Measurements from ENCODE around the gene HLA-DMA.

HLA-DMA gene

GRCh38 chr6:32941214-32941768 lies 11.6 kb downstream of the HLA-DMA start:
- H3K9me3 ChIP-seq (ENCODE audit: low read length), result no peaks in the 10 kb centered on the region
- H2AFZ ChIP-seq (ENCODE audit: low read depth, low read length), result peak overlapping the region; percentile 19
- peaks cover 24% of the 10 kb centered on the region for H3K27me3 ChIP-seq (ENCODE audit: insufficient read depth, low read length)
- H3K36me3 ChIP-seq (ENCODE audit: insufficient read depth, low read length), result no peaks in the 10 kb centered on the region
- H3K4me3 ChIP-seq (ENCODE audit: low read length), result no peak overlapping the region
- no peaks in the 10 kb centered on the region for H3K4me1 ChIP-seq (ENCODE audit: insufficient read depth, low read length)

- H3K27me3 ChIP-seq (ENCODE audit: insufficient read depth, low read length), result peaks cover 24% of the 10 kb centered on the region
- no peak within 1 kb of the TSS for H3K4me3 ChIP-seq (ENCODE audit: low read length)
- no peaks in the 10 kb centered on the region for H3K36me3 ChIP-seq (ENCODE audit: insufficient read depth, low read length)
- no peaks in the 10 kb centered on the region for H3K4me1 ChIP-seq (ENCODE audit: insufficient read depth, low read length)
- H2AFZ ChIP-seq (ENCODE audit: low read depth, low read length), result peak within 1 kb of the TSS; percentile 19
- no peaks in the 10 kb centered on the region for H3K9me3 ChIP-seq (ENCODE audit: low read length)
Observed at GRCh38 chr6:32940656-32941213, 12.2 kb downstream of the HLA-DMA start, which contains the start of gene HLA-DMB. Gene HLA-DMB (minus strand): TSS chr6:32941028. CDS start chr6:32940807, 221 bp downstream.

GRCh38 chr6:32938494-32938893 lies 14.4 kb downstream of the HLA-DMA start:
- H3K36me3 ChIP-seq (ENCODE audit: insufficient read depth, low read length), result no peaks in the 10 kb centered on the region
- H3K4me3 ChIP-seq (ENCODE audit: low read length), result no peak overlapping the region
- H3K9me3 ChIP-seq (ENCODE audit: low read length), result no peaks in the 10 kb centered on the region
- H3K4me1 ChIP-seq (ENCODE audit: insufficient read depth, low read length), result no peaks in the 10 kb centered on the region
- H2AFZ ChIP-seq (ENCODE audit: low read depth, low read length), result no peak overlapping the region
- peaks cover 17% of the 10 kb centered on the region for H3K27me3 ChIP-seq (ENCODE audit: insufficient read depth, low read length)

DNA sequence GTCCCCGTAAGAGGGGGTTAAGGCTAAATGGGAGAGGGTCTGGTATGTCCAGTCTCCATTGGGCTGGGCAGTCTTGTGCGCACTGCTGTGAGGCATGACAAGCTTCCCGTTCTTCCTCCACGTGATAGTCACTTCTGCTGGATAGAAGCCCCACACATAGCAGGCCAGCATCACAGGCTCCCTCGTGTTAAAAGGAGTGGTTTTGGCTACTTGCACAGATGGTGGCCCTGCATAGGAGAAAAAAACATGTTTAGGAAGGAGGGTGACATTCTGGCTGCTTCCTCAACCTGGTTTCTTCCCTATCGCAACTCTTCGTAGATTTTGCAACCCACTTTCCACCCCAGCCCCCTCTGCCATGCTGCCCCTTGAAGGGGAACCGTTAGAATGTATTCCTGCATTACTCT lies 15.7 kb downstream of the HLA-DMA start:
- no peaks in the 10 kb centered on the region for H3K4me1 ChIP-seq (ENCODE audit: insufficient read depth, low read length)
- H3K9me3 ChIP-seq (ENCODE audit: low read length), result no peaks in the 10 kb centered on the region
- no peak overlapping the region for H3K4me3 ChIP-seq (ENCODE audit: low read length)
- H3K36me3 ChIP-seq (ENCODE audit: insufficient read depth, low read length), result no peaks in the 10 kb centered on the region
- H2AFZ ChIP-seq (ENCODE audit: low read depth, low read length), result no peak overlapping the region
- H3K27me3 ChIP-seq (ENCODE audit: insufficient read depth, low read length), result peaks cover 17% of the 10 kb centered on the region

DNA sequence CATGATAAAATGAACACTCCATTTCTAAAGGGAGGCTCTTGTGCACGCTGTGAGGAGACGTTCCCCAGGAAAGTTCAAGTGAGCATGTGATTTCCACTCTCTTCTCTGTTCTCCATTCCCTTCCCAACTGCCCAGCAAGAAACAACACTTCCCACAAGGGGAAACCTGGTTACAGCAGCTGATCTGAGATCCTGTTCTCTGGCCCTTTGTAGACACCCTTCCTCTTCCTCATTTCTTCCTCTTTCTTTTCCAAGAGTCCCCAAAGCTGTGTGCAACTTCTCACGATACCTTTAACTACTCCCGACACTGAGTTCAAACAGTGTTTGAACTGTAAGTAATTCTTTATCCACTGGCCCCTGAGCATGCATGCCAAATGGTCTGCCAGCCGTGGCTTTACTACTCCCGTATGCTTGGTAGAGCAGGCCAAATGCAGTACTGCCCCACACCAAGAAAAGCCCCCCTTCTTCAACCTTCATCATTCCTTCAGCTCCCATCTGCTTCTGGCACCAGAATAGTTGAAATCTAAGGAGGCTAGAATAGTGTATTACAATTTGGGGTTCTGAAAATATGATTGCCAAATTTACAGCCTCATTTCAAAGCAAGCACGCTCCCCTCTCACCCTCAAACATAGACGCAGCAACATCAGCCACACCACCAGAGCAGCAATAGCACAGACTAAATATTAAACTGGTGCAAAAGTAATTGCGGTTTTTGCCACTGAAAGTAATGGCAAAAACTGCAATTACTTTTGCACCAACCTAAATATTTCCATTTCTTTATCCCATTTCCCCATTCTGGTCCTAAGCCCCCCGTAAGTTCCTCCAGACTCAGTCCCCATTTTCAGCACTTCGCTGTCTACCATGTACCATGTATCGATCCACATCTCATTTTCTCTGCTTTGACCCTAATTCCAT lies 16.4 kb downstream of the HLA-DMA start:
- peaks cover 13% of the 10 kb centered on the region for H3K27me3 ChIP-seq (ENCODE audit: insufficient read depth, low read length)
- no peak overlapping the region for H2AFZ ChIP-seq (ENCODE audit: low read depth, low read length)
- H3K9me3 ChIP-seq (ENCODE audit: low read length), result no peaks in the 10 kb centered on the region
- no peaks in the 10 kb centered on the region for H3K36me3 ChIP-seq (ENCODE audit: insufficient read depth, low read length)
- H3K4me3 ChIP-seq (ENCODE audit: low read length), result no peak overlapping the region
- H3K4me1 ChIP-seq (ENCODE audit: insufficient read depth, low read length), result no peaks in the 10 kb centered on the region

GRCh38 chr6:32935551-32936238 lies 17.2 kb downstream of the HLA-DMA start:
- Histone ChIP-seq H3K27me3 (ENCODE audit: insufficient read depth, low read length) (peaks cover 18% of the 10 kb centered on the region), H3K4me3 (ENCODE audit: low read length) (no peak overlapping the region), H3K9me3 (ENCODE audit: low read length) (no peaks in the 10 kb centered on the region), H2AFZ (ENCODE audit: low read depth, low read length) (no peak overlapping the region), H3K4me1 (ENCODE audit: insufficient read depth, low read length) (no peaks in the 10 kb centered on the region), H3K36me3 (ENCODE audit: insufficient read depth, low read length) (no peaks in the 10 kb centered on the region)

DNA sequence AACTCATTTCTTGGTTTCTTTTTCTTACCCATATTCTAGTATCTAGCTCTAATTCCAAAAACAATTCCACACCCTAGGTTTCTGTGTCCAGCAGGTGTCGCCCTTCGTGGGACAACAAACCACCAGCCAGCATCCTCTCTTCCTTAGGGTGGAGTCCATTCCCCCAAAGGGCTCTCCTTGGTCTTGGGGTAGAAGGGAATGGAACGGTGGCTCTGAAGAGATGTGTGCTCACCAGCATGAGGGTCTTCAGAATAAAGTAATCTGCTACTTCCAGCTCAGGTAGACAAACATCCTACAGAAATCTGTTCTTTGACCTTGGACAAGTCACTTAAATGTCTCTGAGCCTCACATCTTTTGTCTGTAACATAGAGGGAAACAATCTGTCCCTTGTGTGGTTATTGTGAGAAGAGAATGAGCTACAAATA lies 19.2 kb downstream of the HLA-DMA start:
- peaks cover 25% of the 10 kb centered on the region for H3K27me3 ChIP-seq (ENCODE audit: insufficient read depth, low read length)

GRCh38 chr6:32932132-32932868 lies 20.6 kb downstream of the HLA-DMA start:
- peaks cover 17% of the 10 kb centered on the region for H3K27me3 ChIP-seq (ENCODE audit: insufficient read depth, low read length)
- no peak overlapping the region for H3K4me3 ChIP-seq (ENCODE audit: low read length)
- H3K4me1 ChIP-seq (ENCODE audit: insufficient read depth, low read length), result no peaks in the 10 kb centered on the region
- H3K9me3 ChIP-seq (ENCODE audit: low read length), result no peaks in the 10 kb centered on the region
- H2AFZ ChIP-seq (ENCODE audit: low read depth, low read length), result no peak overlapping the region
- no peaks in the 10 kb centered on the region for H3K36me3 ChIP-seq (ENCODE audit: insufficient read depth, low read length)

More for the DNA sequence above, 19.2 kb downstream of the HLA-DMA start:
- Histone ChIP-seq H2AFZ (ENCODE audit: low read depth, low read length) (no peak overlapping the region), H3K4me1 (ENCODE audit: insufficient read depth, low read length) (no peaks in the 10 kb centered on the region), H3K36me3 (ENCODE audit: insufficient read depth, low read length) (no peaks in the 10 kb centered on the region), H3K9me3 (ENCODE audit: low read length) (no peaks in the 10 kb centered on the region), H3K4me3 (ENCODE audit: low read length) (no peak overlapping the region)

GRCh38 chr6:32931211-32931610 lies 21.7 kb downstream of the HLA-DMA start:
- H3K9me3 ChIP-seq (ENCODE audit: low read length), result no peaks in the 10 kb centered on the region
- no peaks in the 10 kb centered on the region for H3K36me3 ChIP-seq (ENCODE audit: insufficient read depth, low read length)
- H2AFZ ChIP-seq (ENCODE audit: low read depth, low read length), result no peak overlapping the region
- H3K27me3 ChIP-seq (ENCODE audit: insufficient read depth, low read length), result peaks cover 12% of the 10 kb centered on the region
- no peaks in the 10 kb centered on the region for H3K4me1 ChIP-seq (ENCODE audit: insufficient read depth, low read length)
- no peak overlapping the region for H3K4me3 ChIP-seq (ENCODE audit: low read length)

DNA sequence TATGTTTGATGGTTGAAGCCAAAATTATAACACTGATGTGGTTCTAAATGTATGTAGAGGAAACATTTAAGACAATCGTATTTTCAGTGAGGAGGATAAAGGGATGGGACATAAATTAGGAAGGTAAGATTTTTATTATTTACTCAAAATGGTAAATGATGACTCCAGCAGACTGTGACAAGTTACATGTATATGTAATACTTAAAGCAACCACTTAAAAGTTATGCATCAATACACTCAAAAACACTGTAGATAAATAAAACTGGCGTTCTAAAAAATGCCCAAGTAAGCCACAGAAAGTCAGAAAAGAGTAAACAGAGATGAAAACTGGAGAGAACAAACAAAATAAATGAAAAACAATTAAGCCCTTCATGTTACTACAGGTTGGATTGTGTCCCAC lies 30.8 kb downstream of the HLA-DMA start:
- Histone ChIP-seq H3K4me1 (ENCODE audit: insufficient read depth, low read length) (no peaks in the 10 kb centered on the region), H3K9me3 (ENCODE audit: low read length) (no peaks in the 10 kb centered on the region), H2AFZ (ENCODE audit: low read depth, low read length) (no peak overlapping the region), H3K27me3 (ENCODE audit: insufficient read depth, low read length) (no peaks in the 10 kb centered on the region), H3K36me3 (ENCODE audit: insufficient read depth, low read length) (no peaks in the 10 kb centered on the region), H3K4me3 (ENCODE audit: low read length) (no peak overlapping the region)

DNA sequence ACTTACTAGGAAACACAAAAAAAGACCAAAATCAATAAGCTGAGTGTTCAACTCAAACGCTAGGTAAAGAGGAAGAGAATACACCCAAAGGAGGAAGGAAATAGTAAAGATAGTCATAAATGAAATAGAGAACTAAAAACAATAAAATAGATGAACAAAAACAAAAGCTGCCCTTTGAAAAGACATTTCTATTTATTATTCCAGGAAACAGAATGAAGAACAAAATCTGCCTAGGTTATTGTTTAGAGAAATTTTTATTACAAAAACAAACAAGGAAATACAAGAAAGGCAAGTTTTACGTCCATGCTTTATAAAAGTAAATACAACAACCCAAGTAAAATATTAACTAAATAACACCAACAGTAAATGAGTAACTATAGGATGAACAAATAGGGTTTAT lies 32.2 kb downstream of the HLA-DMA start:
- no peak overlapping the region for H3K4me3 ChIP-seq (ENCODE audit: low read length)
- no peak overlapping the region for H2AFZ ChIP-seq (ENCODE audit: low read depth, low read length)
- H3K36me3 ChIP-seq (ENCODE audit: insufficient read depth, low read length), result no peaks in the 10 kb centered on the region
- H3K9me3 ChIP-seq (ENCODE audit: low read length), result no peaks in the 10 kb centered on the region
- no peaks in the 10 kb centered on the region for H3K4me1 ChIP-seq (ENCODE audit: insufficient read depth, low read length)
- H3K27me3 ChIP-seq (ENCODE audit: insufficient read depth, low read length), result no peaks in the 10 kb centered on the region

GRCh38 chr6:32912951-32913350 lies 39.9 kb downstream of the HLA-DMA start:
- Histone ChIP-seq H3K36me3 (ENCODE audit: insufficient read depth, low read length) (no peaks in the 10 kb centered on the region), H2AFZ (ENCODE audit: low read depth, low read length) (no peak overlapping the region), H3K4me3 (ENCODE audit: low read length) (no peak overlapping the region), H3K4me1 (ENCODE audit: insufficient read depth, low read length) (no peaks in the 10 kb centered on the region), H3K27me3 (ENCODE audit: insufficient read depth, low read length) (no peaks in the 10 kb centered on the region), H3K9me3 (ENCODE audit: low read length) (no peaks in the 10 kb centered on the region)

All from neuron (in vitro differentiated cells).